Mesenchymal stem cell (in vitro differentiated cells and primary cell): ENCODE measurements around the gene ARHGAP32.

ENCODE experiments used
- DNase-seq: peaks from one replicate; pipeline ENCODE4 v3.0.0-alpha.2; 2013
- H2AFZ ChIP-seq: one replicate; pipeline ENCODE4 v1.6.1; 2013; ENCODE audit warnings: low read depth, mild to moderate bottlenecking, control low read depth, inconsistent platforms, low read length, moderate library complexity
- H2AK5ac ChIP-seq: 2 replicates; pipeline ENCODE4 v1.6.1; 2013; ENCODE audit warnings: low read length, moderate library complexity, mild to moderate bottlenecking, inconsistent platforms; ENCODE audit not compliant: severe bottlenecking
- H2BK120ac ChIP-seq: one replicate; pipeline ENCODE4 v1.6.1; 2013; ENCODE audit warnings: low read depth, mild to moderate bottlenecking, inconsistent platforms, low read length, moderate library complexity
- H2BK12ac ChIP-seq, 2 experiments: one replicate each; pipeline ENCODE4 v1.6.1; 2013; ENCODE audit warnings: inconsistent platforms in 2 of 2, low read length in 2 of 2, mild to moderate bottlenecking in 2 of 2, moderate library complexity in 2 of 2, control low read depth in 1 of 2
- H2BK15ac ChIP-seq: one replicate; pipeline ENCODE4 v1.6.1; 2013; ENCODE audit warnings: mild to moderate bottlenecking, low read depth, inconsistent platforms; ENCODE audit not compliant: poor library complexity, severe bottlenecking
- H2BK5ac ChIP-seq: 2 replicates; pipeline ENCODE4 v1.6.1; 2013; ENCODE audit warnings: low read depth, mild to moderate bottlenecking, low read length, control low read depth, inconsistent platforms; ENCODE audit not compliant: poor library complexity, severe bottlenecking
- H3K14ac ChIP-seq, 2 experiments: one replicate each; pipeline ENCODE4 v1.6.1; 2013; ENCODE audit warnings: inconsistent platforms in 2 of 2, low read length in 2 of 2, control low read depth in 1 of 2, mild to moderate bottlenecking in 1 of 2, moderate library complexity in 1 of 2
- H3K18ac ChIP-seq, 2 experiments: one replicate each; pipeline ENCODE4 v1.6.1; 2013; ENCODE audit warnings: inconsistent platforms in 2 of 2, low read length in 2 of 2, control low read depth in 1 of 2, low read depth in 1 of 2, mild to moderate bottlenecking in 1 of 2
- H3K23ac ChIP-seq, 2 experiments: one replicate each; pipeline ENCODE4 v1.6.1; 2013; ENCODE audit warnings: inconsistent platforms in 2 of 2, low read length in 2 of 2, mild to moderate bottlenecking in 2 of 2, moderate library complexity in 2 of 2, control low read depth in 1 of 2
- H3K27ac ChIP-seq: 2 replicates; pipeline ENCODE4 v1.5.1; 2013; ENCODE audit warnings: mild to moderate bottlenecking, moderate library complexity, low read length, control low read depth, inconsistent platforms; ENCODE audit not compliant: poor library complexity, severe bottlenecking
- H3K27me3 ChIP-seq, 2 experiments: 2 replicates each; pipeline versions ENCODE4 v1.6.1 to v1.7.0; 2013; ENCODE audit warnings: low read length in 2 of 2, mild to moderate bottlenecking in 2 of 2, moderate library complexity in 2 of 2, control low read depth in 1 of 2, inconsistent platforms in 1 of 2; ENCODE audit not compliant: control insufficient read depth in 1 of 2, insufficient read depth in 1 of 2
- H3K36me3 ChIP-seq, 2 experiments: 2 replicates each; pipeline versions ENCODE4 v1.6.1 to v1.7.0; 2013; ENCODE audit warnings: low read length in 2 of 2, control low read depth in 1 of 2, inconsistent platforms in 1 of 2, low read depth in 1 of 2, mild to moderate bottlenecking in 1 of 2; ENCODE audit not compliant: insufficient read depth in 2 of 2, control insufficient read depth in 1 of 2
- H3K4ac ChIP-seq, 2 experiments: one replicate each; pipeline ENCODE4 v1.6.1; 2013; ENCODE audit warnings: inconsistent platforms in 2 of 2, low read length in 2 of 2, mild to moderate bottlenecking in 2 of 2, moderate library complexity in 2 of 2, control low read depth in 1 of 2, low read depth in 1 of 2
- H3K4me1 ChIP-seq: 2 replicates; pipeline ENCODE4 v1.6.1; 2013; ENCODE audit warnings: low read depth, low read length, control low read depth; ENCODE audit not compliant: control insufficient read depth, insufficient read depth
- H3K4me2 ChIP-seq: 2 replicates; pipeline ENCODE4 v1.6.1; 2013; ENCODE audit warnings: low read length, mild to moderate bottlenecking, inconsistent platforms; ENCODE audit not compliant: poor library complexity, severe bottlenecking
- H3K4me3 ChIP-seq, 2 experiments: 2 replicates each; pipeline versions ENCODE4 v1.5.1 to v1.7.0; 2013; ENCODE audit warnings: low read length in 2 of 2, mild to moderate bottlenecking in 2 of 2, control low read depth in 1 of 2, low read depth in 1 of 2; ENCODE audit not compliant: insufficient read depth in 1 of 2
- H3K79me1 ChIP-seq: replicated peaks from 2 replicates; pipeline ENCODE4 v1.6.1; 2013; ENCODE audit warnings: mild to moderate bottlenecking, control low read depth, low read length, inconsistent platforms; ENCODE audit not compliant: poor library complexity, severe bottlenecking
- H3K9ac ChIP-seq: 2 replicates; pipeline ENCODE4 v1.7.0; 2013; ENCODE audit warnings: mild to moderate bottlenecking, low read length, moderate library complexity
- H3K9me3 ChIP-seq: 2 replicates; pipeline ENCODE4 v1.7.0; 2013; ENCODE audit warnings: mild to moderate bottlenecking, low read length; ENCODE audit not compliant: control insufficient read depth
- H4K8ac ChIP-seq: one replicate; pipeline ENCODE4 v1.6.1; 2013; ENCODE audit warnings: inconsistent platforms, mild to moderate bottlenecking, low read length, moderate library complexity
- H4K91ac ChIP-seq: one replicate; pipeline ENCODE4 v1.6.1; 2013; ENCODE audit warnings: mild to moderate bottlenecking, low read length, inconsistent platforms
- WGBS: methylation state at CpG from one replicate; pipeline ENCODE4 v1.1.7; 2013; ENCODE audit warnings: mixed read lengths; 5-methylcytosine and 5-hydroxymethylcytosine counted together

ARHGAP32 gene

DNA sequence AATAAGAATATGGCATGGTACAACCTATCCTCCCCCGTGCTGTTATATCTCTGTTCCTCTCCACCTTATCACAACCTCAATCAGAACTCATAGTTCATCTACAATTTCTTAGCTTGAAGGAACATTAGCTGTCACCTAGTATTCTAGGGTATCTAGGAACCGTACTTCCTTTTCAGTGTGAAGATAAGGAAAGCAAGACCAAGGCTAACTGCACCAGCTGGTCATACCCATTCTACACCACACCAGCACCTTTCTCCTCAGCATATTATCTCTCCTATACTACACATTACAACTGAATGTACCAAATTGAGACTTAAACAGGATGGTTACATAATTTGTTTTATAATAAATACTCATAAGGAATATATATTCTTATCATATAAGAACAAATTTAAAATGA is 73.1 kb downstream of the ARHGAP32 start:
- Histone ChIP-seq H3K18ac (no peak overlapping the region), H3K79me1 (no peaks in the 10 kb centered on the region), H3K4ac (no peak overlapping the region), H2BK15ac (no peak overlapping the region), H4K91ac (no peak overlapping the region), H3K9ac (no peak overlapping the region), H3K9me3 (no peaks in the 10 kb centered on the region), H3K36me3 (peaks cover 0 to 22% of the 10 kb centered on the region in 2 experiments), H4K8ac (no peak overlapping the region), H2BK5ac (no peak overlapping the region), H2AFZ (no peak overlapping the region), H3K4me1 (no peaks in the 10 kb centered on the region), H2AK5ac (no peak overlapping the region), H2BK120ac (no peak overlapping the region), H2BK12ac (no peak overlapping the region), H3K27me3 (no peaks in the 10 kb centered on the region), H3K4me2 (no peak overlapping the region), H3K14ac (no peak overlapping the region), H3K23ac (no peak overlapping the region), H3K4me3 (no peak overlapping the region), H3K27ac (no peak overlapping the region)
- 30% methylated on average over 1 of the region's 2 CpGs for WGBS
- no peak for DNase-seq

DNA sequence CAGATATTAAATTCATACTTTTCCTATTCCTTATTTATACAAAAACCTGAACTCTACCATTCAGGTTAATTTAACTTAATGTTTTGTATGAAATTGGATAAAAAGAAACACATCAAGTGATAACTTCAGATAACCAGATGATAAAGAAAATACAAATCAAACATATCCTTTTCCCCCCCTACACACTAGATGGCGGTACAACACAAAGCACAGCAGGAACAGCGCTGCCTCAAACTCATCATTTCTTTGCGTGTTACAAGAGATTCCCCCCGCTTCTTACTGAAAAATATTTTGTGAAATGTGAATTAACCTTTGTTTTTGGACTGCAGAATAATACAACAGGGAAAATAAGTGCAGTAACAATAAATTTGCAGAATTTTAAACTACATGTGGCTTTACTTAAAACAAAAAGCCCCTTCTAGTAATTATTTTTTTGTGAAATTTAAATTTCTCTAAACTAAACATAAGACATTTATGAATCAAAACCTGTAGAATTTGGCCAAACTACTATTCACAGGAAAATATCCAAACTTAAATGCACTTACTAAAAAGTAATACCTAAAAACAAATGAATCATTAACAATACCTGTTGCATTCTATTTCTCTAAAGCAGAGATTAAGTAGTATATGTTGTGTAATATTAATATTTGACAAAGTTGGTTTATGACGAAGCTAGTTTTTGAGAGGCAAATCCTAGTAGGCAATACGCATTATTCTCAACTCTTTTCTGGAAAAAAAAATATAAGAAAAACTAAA is 74.4 kb downstream of the ARHGAP32 start:
- H3K9ac ChIP-seq = peak overlapping the region; percentile 40
- no peak overlapping the region for H3K4ac ChIP-seq
- no peak overlapping the region for H2BK120ac ChIP-seq
- no peak overlapping the region for H2AK5ac ChIP-seq
- H3K14ac ChIP-seq = no peak overlapping the region
- H2BK5ac ChIP-seq = no peak overlapping the region
- DNase-seq = peak; percentile 74
- no peak overlapping the region for H2BK15ac ChIP-seq
- 6% methylated on average over 3 of the region's 6 CpGs for WGBS
- no peak overlapping the region for H3K4me3 ChIP-seq
- H3K27me3 ChIP-seq = no peaks in the 10 kb centered on the region
- H3K4me1 ChIP-seq = no peaks in the 10 kb centered on the region
- no peaks in the 10 kb centered on the region for H3K9me3 ChIP-seq
- no peak overlapping the region for H3K4me2 ChIP-seq
- H4K8ac ChIP-seq = no peak overlapping the region
- no peak overlapping the region for H3K27ac ChIP-seq
- no peak overlapping the region for H3K18ac ChIP-seq
- H2AFZ ChIP-seq = no peak overlapping the region
- no peak overlapping the region for H3K23ac ChIP-seq
- H3K79me1 ChIP-seq = no peaks in the 10 kb centered on the region
- H4K91ac ChIP-seq = no peak overlapping the region
- H3K36me3 ChIP-seq = peaks cover 0 to 12% of the 10 kb centered on the region in 2 experiments
- no peak overlapping the region for H2BK12ac ChIP-seq

GRCh38 chr11:129115652-129116586 is 76.2 kb downstream of the ARHGAP32 start:
- H3K4me2 ChIP-seq = no peak overlapping the region
- peak overlapping the region; percentile 30 for H3K27ac ChIP-seq
- H2BK120ac ChIP-seq = no peak overlapping the region
- H2AFZ ChIP-seq = no peak overlapping the region
- H4K8ac ChIP-seq = no peak overlapping the region
- H4K91ac ChIP-seq = no peak overlapping the region
- H3K79me1 ChIP-seq = no peaks in the 10 kb centered on the region
- H2BK12ac ChIP-seq = no peak overlapping the region
- peak overlapping the region in 1 of 2 experiments; percentile 12 for H3K18ac ChIP-seq
- no peak overlapping the region for H3K23ac ChIP-seq
- peak; percentile 85 for DNase-seq
- H3K4ac ChIP-seq = no peak overlapping the region
- H2AK5ac ChIP-seq = no peak overlapping the region
- 0% methylated on average over 1 of the region's 2 CpGs for WGBS
- no peaks in the 10 kb centered on the region for H3K9me3 ChIP-seq
- no peaks in the 10 kb centered on the region for H3K4me1 ChIP-seq
- H3K36me3 ChIP-seq = peaks cover 0 to 9% of the 10 kb centered on the region in 2 experiments
- H2BK15ac ChIP-seq = no peak overlapping the region
- H2BK5ac ChIP-seq = no peak overlapping the region
- H3K9ac ChIP-seq = no peak overlapping the region
- no peak overlapping the region for H3K14ac ChIP-seq
- H3K27me3 ChIP-seq = no peaks in the 10 kb centered on the region
- no peak overlapping the region for H3K4me3 ChIP-seq

DNA sequence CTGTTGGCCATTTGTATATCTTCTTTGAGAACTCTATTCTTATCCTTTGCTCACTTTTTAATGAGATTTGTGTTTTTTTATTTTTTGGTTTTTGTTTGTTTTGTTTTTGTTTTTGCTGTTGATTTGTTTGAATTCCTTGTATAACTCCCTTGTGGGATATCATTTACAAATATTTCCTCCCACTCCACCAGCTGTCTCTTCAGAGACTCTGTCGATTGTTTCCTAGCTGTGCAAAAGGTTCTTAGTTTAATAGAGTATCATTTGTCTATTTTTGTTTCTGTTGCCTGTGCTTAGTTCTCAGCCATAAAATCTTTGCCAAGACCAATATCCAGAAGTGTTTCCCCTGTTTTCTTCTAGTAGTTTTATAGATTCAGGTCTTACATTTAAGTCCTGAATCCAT is 82.4 kb downstream of the ARHGAP32 start:
- Histone ChIP-seq H3K18ac (no peak overlapping the region), H3K27ac (no peak overlapping the region), H2BK15ac (no peak overlapping the region), H3K4me2 (no peak overlapping the region), H2BK5ac (no peak overlapping the region), H3K4ac (no peak overlapping the region), H2AFZ (no peak overlapping the region), H3K27me3 (no peaks in the 10 kb centered on the region), H3K79me1 (peaks cover 2% of the 10 kb centered on the region), H2AK5ac (no peak overlapping the region), H3K9me3 (peaks cover 19% of the 10 kb centered on the region), H3K9ac (no peak overlapping the region), H3K14ac (no peak overlapping the region), H3K4me1 (no peaks in the 10 kb centered on the region), H2BK12ac (no peak overlapping the region), H4K91ac (no peak overlapping the region), H2BK120ac (no peak overlapping the region), H3K4me3 (no peak overlapping the region), H3K36me3 (no peaks in the 10 kb centered on the region), H4K8ac (no peak overlapping the region), H3K23ac (no peak overlapping the region)
- DNase-seq = no peak
- WGBS = 100% methylated on average over 1 of the region's 1 CpG
